H1 (cell line): ENCODE measurements around the gene USP10. TPM values are rescaled to one million over a fixed set of nuclear protein-coding genes. Genes with fewer than 3 reads are reported as not detected.

Experiments
- CTCF ChIA-PET: fragments of 300-600 bp; sonication (Branson Sonifier 250); formaldehyde crosslinking; loops from one replicate; lab custom pipeline; 2021; ENCODE audit not compliant: partially characterized antibody; lab: Charles Lee
- POLR2A ChIA-PET: fragments of 300-600 bp; sonication (Branson Sonifier 250); formaldehyde crosslinking; loops from one replicate; lab custom pipeline; 2021; ENCODE audit warnings: inconsistent platforms; ENCODE audit not compliant: partially characterized antibody; lab: Charles Lee
- DNase-seq, 2 experiments: peaks; one replicate each; pipeline versions ENCODE4 v3.0.0 to v3.0.0-alpha.2; 2010 to 2022; ENCODE audit warnings: low spot score in 2 of 2, low read depth in 1 of 2, mixed read lengths in 1 of 2
- FAIRE-seq: peaks from 2 replicates; lab custom pipeline; 2011; peaks lifted over from hg19 to GRCh38; lab: Jason Lieb, UNC
- H2AFZ ChIP-seq: 2 replicates; pipeline ENCODE4 v1.8.1; 2012; ENCODE audit warnings: low read length, inconsistent platforms
- H2AK5ac ChIP-seq: 2 replicates; pipeline ENCODE4 v1.6.1; 2013; ENCODE audit warnings: low read depth, low read length
- H2BK120ac ChIP-seq: replicated peaks from 2 replicates; pipeline ENCODE3; 2013; ENCODE audit warnings: low read depth, low read length, inconsistent platforms
- H2BK12ac ChIP-seq: 2 replicates; pipeline ENCODE4 v1.6.1; 2013; ENCODE audit warnings: low read depth, low read length
- H2BK15ac ChIP-seq: 2 replicates; pipeline ENCODE4 v1.6.1; 2013; ENCODE audit warnings: low read length
- H2BK20ac ChIP-seq: 2 replicates; pipeline ENCODE4 v1.6.1; 2013; ENCODE audit warnings: low read length
- H2BK5ac ChIP-seq: 2 replicates; pipeline ENCODE4 v1.6.1; 2013; ENCODE audit warnings: low read depth, low read length
- H3K14ac ChIP-seq: 2 replicates; pipeline ENCODE4 v1.6.1; 2013; ENCODE audit warnings: inconsistent platforms; ENCODE audit not compliant: insufficient read length
- H3K18ac ChIP-seq: 2 replicates; pipeline ENCODE4 v1.6.1; 2013; ENCODE audit warnings: low read length; ENCODE audit errors: extremely low read depth
- H3K23ac ChIP-seq: 2 replicates; pipeline ENCODE4 v1.6.1; 2013; ENCODE audit warnings: inconsistent platforms; ENCODE audit not compliant: insufficient read length
- H3K23me2 ChIP-seq: 2 replicates; pipeline ENCODE4 v1.6.1; 2013; ENCODE audit warnings: low read depth, low read length
- H3K27ac ChIP-seq: 2 replicates; pipeline ENCODE4 v1.6.1; 2011; ENCODE audit warnings: low read depth, low read length, inconsistent platforms
- H3K27me3 ChIP-seq, 4 experiments: replicated peaks in 1 of 4; 1 replicate in 1 of 4; 2 replicates in 3 of 4; pipeline versions ENCODE4 v1.6.1 to v1.8.1; 2011 to 2013; ENCODE audit warnings: low read length in 3 of 4, mild to moderate bottlenecking in 3 of 4, inconsistent platforms in 2 of 4, mixed read lengths in 2 of 4, moderate library complexity in 1 of 4; ENCODE audit not compliant: control insufficient read depth in 3 of 4, insufficient read depth in 3 of 4; ENCODE audit errors: extremely low read depth in 1 of 4
- H3K36me3 ChIP-seq, 4 experiments: 2 replicates each; pipeline versions ENCODE4 v1.6.1 to v1.8.1; 2011 to 2013; ENCODE audit warnings: mild to moderate bottlenecking in 4 of 4, low read length in 3 of 4, moderate library complexity in 2 of 4, control low read depth in 1 of 4, inconsistent platforms in 1 of 4; ENCODE audit not compliant: insufficient read depth in 4 of 4, control insufficient read depth in 2 of 4
- H3K4ac ChIP-seq: replicated peaks from 2 replicates; pipeline ENCODE3; 2013; ENCODE audit warnings: low read length, low read depth, mixed read lengths, inconsistent platforms; ENCODE audit not compliant: insufficient read length
- H3K4me1 ChIP-seq, 4 experiments: replicated peaks in 1 of 4; 1 replicate in 1 of 4; 2 replicates in 3 of 4; pipeline versions ENCODE4 v1.6.1 to v1.8.1; 2011 to 2013; ENCODE audit warnings: low read length in 3 of 4, inconsistent platforms in 2 of 4, mixed read lengths in 1 of 4; ENCODE audit not compliant: insufficient read depth in 4 of 4, control insufficient read depth in 3 of 4
- H3K4me2 ChIP-seq, 2 experiments: 2 replicates each; pipeline versions ENCODE4 v1.6.1 to v1.8.1; 2011 to 2013; ENCODE audit warnings: low read depth in 2 of 2, low read length in 2 of 2, control low read depth in 1 of 2, inconsistent platforms in 1 of 2, mild to moderate bottlenecking in 1 of 2; ENCODE audit not compliant: insufficient read depth in 1 of 2
- H3K4me3 ChIP-seq, 4 experiments: fragments of 200-600, 300-600 bp in 1 of 4; sonication (generic), shearing (Covaris generic), sonication (Bioruptor Twin) in 1 of 4; 2 replicates each; pipeline versions ENCODE4 v1.5.1 to v1.8.1; 2011 to 2016; ENCODE audit warnings: low read length in 4 of 4, low read depth in 3 of 4, control low read depth in 2 of 4, inconsistent platforms in 2 of 4, mild to moderate bottlenecking in 2 of 4, mixed read lengths in 1 of 4, moderate library complexity in 1 of 4; ENCODE audit not compliant: insufficient read depth in 2 of 4; ENCODE audit errors: extremely low read depth in 1 of 4
- H3K56ac ChIP-seq: replicated peaks from 2 replicates; pipeline ENCODE3; 2013; ENCODE audit warnings: low read depth, mild to moderate bottlenecking, mixed read lengths, low read length, inconsistent platforms; ENCODE audit not compliant: insufficient read length
- H3K79me1 ChIP-seq: 2 replicates; pipeline ENCODE4 v1.6.1; 2013; ENCODE audit warnings: low read depth, low read length, control low read depth
- H3K79me2 ChIP-seq, 2 experiments: 2 replicates each; pipeline versions ENCODE4 v1.6.1 to v1.8.1; 2012 to 2013; ENCODE audit warnings: low read length in 2 of 2, mild to moderate bottlenecking in 2 of 2, inconsistent platforms in 1 of 2; ENCODE audit not compliant: insufficient read depth in 2 of 2, control insufficient read depth in 1 of 2
- H3K9ac ChIP-seq, 4 experiments: replicated peaks in 1 of 4; 1 replicate in 1 of 4; 2 replicates in 3 of 4; pipeline versions ENCODE4 v1.6.1 to v1.8.1; 2011 to 2013; ENCODE audit warnings: low read depth in 3 of 4, low read length in 3 of 4, control low read depth in 2 of 4, mild to moderate bottlenecking in 2 of 4, moderate library complexity in 2 of 4, inconsistent platforms in 1 of 4; ENCODE audit errors: extremely low read depth in 1 of 4
- H3K9me3 ChIP-seq, 2 experiments: 2 replicates each; pipeline versions ENCODE4 v1.6.1 to v1.8.1; 2012 to 2013; ENCODE audit warnings: mild to moderate bottlenecking in 2 of 2, moderate library complexity in 2 of 2, control low read depth in 1 of 2, inconsistent platforms in 1 of 2, low read depth in 1 of 2, low read length in 1 of 2, mixed read lengths in 1 of 2; ENCODE audit not compliant: insufficient read depth in 2 of 2
- H4K20me1 ChIP-seq, 2 experiments: replicated peaks in 1 of 2; 2 replicates each; pipeline versions ENCODE3 to v1.8.1; 2011 to 2013; ENCODE audit warnings: inconsistent platforms in 2 of 2, low read length in 2 of 2, mild to moderate bottlenecking in 1 of 2; ENCODE audit not compliant: insufficient read depth in 2 of 2, control insufficient read depth in 1 of 2
- H4K5ac ChIP-seq: 2 replicates; pipeline ENCODE4 v1.6.1; 2013; ENCODE audit warnings: low read length, low read depth, mixed read lengths, inconsistent platforms; ENCODE audit not compliant: insufficient read length
- H4K8ac ChIP-seq: 2 replicates; pipeline ENCODE4 v1.8.0; 2013; ENCODE audit warnings: mild to moderate bottlenecking, moderate library complexity, low read length, inconsistent platforms; ENCODE audit not compliant: insufficient read depth; ENCODE audit errors: extremely low read depth
- H4K91ac ChIP-seq: replicated peaks from 2 replicates; pipeline ENCODE3; 2013; ENCODE audit warnings: low read length, mixed read lengths, inconsistent platforms; ENCODE audit not compliant: insufficient read length
- ATF2 ChIP-seq: IDR thresholded peaks from 2 replicates; pipeline ENCODE4 v1.6.1; 2012; ENCODE audit warnings: low read length, inconsistent platforms
- EP300 ChIP-seq, 2 experiments: IDR thresholded peaks; 1 replicate in 1 of 2; 2 replicates in 1 of 2; pipeline ENCODE4 v1.6.1; 2011 to 2012; ENCODE audit warnings: low read depth in 2 of 2, low read length in 2 of 2, mild to moderate bottlenecking in 2 of 2, borderline replicate concordance in 1 of 2, inconsistent platforms in 1 of 2, moderate library complexity in 1 of 2
- RFX5 ChIP-seq: IDR thresholded peaks from 2 replicates; pipeline ENCODE4 v1.6.1; 2011; ENCODE audit warnings: low read depth, low read length, improper control_type of control experiment, borderline replicate concordance
- RNF2 ChIP-seq: fragments of 200-900, 300-1000 bp; sonication (generic); IDR thresholded peaks from 2 replicates; pipeline ENCODE4 v1.7.1; 2016; ENCODE audit warnings: borderline replicate concordance, low read depth, mild to moderate bottlenecking, antibody characterized with exemption, low read length; ENCODE audit not compliant: poor library complexity, severe bottlenecking; ENCODE audit errors: missing control alignments
- SIX5 ChIP-seq: IDR thresholded peaks from 2 replicates; pipeline ENCODE4 v1.6.1; 2011; ENCODE audit warnings: mild to moderate bottlenecking, low read depth, low read length
- SRF ChIP-seq: IDR thresholded peaks from 2 replicates; pipeline ENCODE4 v1.6.1; 2011; ENCODE audit warnings: mild to moderate bottlenecking, low read depth, low read length, moderate library complexity
- TEAD4 ChIP-seq: IDR thresholded peaks from 2 replicates; pipeline ENCODE4 v1.6.1; 2012; ENCODE audit warnings: low read depth, low read length, inconsistent platforms, mixed read lengths
- WGBS, 2 experiments: shearing (Covaris generic) in 1 of 2; methylation state at CpG; one replicate each; pipeline versions ENCODE4 v1.1.6 to v1.1.7; 2013 to 2015; ENCODE audit warnings: low lambda C conversion rate in 2 of 2, mixed read lengths in 2 of 2, inconsistent platforms in 1 of 2, low coverage in 1 of 2, missing lambda C conversion rate in 1 of 2; ENCODE audit not compliant: insufficient replicate concordance in 2 of 2, insufficient coverage in 1 of 2, insufficient read length in 1 of 2; ENCODE audit errors: extremely low coverage in 1 of 2, missing lambda C conversion rate in 1 of 2; 5-methylcytosine and 5-hydroxymethylcytosine counted together
- polyA plus RNA-seq, 7 experiments: library from polyadenylated mRNA; depleted of rRNA in 3 of 7; stranded (reverse) in 5 of 7; unstranded in 2 of 7; fragments of >200 nt in 5 of 7; fragments of 200-250 nt in 2 of 7; gene quantifications; 1 replicate in 5 of 7; 2 replicates in 1 of 7; 4 replicates in 1 of 7; pipeline versions ENCODE4 v1.2.1 to v1.2.3, GENCODE V29; 2011 to 2013; ENCODE audit warnings: missing spikeins in 2 of 7, mixed read lengths in 2 of 7
- total RNA-seq: library from RNA; stranded (reverse); fragmentation: NEBNext Ultra II Directional; extraction: Animal tissue kit (Norgen Biotek cat#: 25700); gene quantifications from 2 replicates; pipeline ENCODE4 v1.2.1, GENCODE V29; 2021

The USP10 gene
- total and polyA plus RNA-seq, 2 of the 8 experiments (the other 6 are each of a cell fraction or from before 2014, with no cell fraction given) = 171 to 195 TPM

DNA sequence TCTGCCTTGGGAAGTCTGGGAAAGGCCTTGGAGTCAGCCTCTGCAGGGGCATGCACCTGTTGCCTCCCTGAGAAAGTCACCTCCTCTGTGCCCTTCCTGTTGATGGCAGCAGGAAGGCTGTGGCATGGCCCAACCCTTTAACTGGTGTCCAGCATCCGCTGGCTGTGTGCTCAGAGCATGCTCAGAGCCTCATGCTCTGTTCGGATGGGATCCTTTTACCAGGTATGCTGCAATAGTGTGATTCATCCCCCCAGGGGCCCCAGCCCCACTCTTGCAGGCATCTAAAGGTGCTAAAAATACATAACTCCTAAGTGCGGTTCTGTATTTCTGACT lies 26.6 kb upstream of the USP10 start:
- ChIA-PET POLR2A (interaction anchor here (1.0 to 1.4 kb wide), 2 partner anchors 11 to 28 kb away, joined by 4 to 5 read pairs; no protein-coding TSS in a partner anchor), CTCF (interaction anchor here (0.6 to 7.8 kb wide), 29 partner anchors 8 to 251 kb away, joined by 3 to 98 read pairs (median 9); partner anchors contain the start of gene MEAK7)
- no peaks in the 10 kb centered on the region for H3K9me3 ChIP-seq
- no peak overlapping the region for H3K14ac ChIP-seq
- H3K4me3 ChIP-seq = no peak overlapping the region
- no peak overlapping the region for H3K23ac ChIP-seq
- 95% methylated on average over 3 of the region's 3 CpGs; no CpG with 5 or more reads in 1 of the 2 experiments for WGBS, 2 experiments
- H3K18ac ChIP-seq = no peak overlapping the region
- no peak overlapping the region for H3K4ac ChIP-seq
- H3K79me2 ChIP-seq = no peaks in the 10 kb centered on the region
- H3K36me3 ChIP-seq = no peaks in the 10 kb centered on the region
- no peaks in the 10 kb centered on the region for H3K27me3 ChIP-seq
- no peak overlapping the region; the same call in 1 of the 2 replicates for H4K8ac ChIP-seq
- H2BK5ac ChIP-seq = no peak overlapping the region
- H4K91ac ChIP-seq = no peak overlapping the region
- H3K27ac ChIP-seq = no peak overlapping the region
- H2BK15ac ChIP-seq = no peak overlapping the region; the same call in 1 of the 2 replicates
- H3K4me2 ChIP-seq = no peak overlapping the region
- no peak overlapping the region for H2BK120ac ChIP-seq
- H3K4me1 ChIP-seq = peaks cover 0 to 9% (median 5%) of the 10 kb centered on the region in 4 experiments; a peak in 5 of 7 replicates
- no peak overlapping the region for H2BK12ac ChIP-seq
- no peak overlapping the region for H2AK5ac ChIP-seq
- no peaks in the 10 kb centered on the region for H3K79me1 ChIP-seq
- H3K23me2 ChIP-seq = no peaks in the 10 kb centered on the region
- DNase-seq (no peak), FAIRE-seq (no peak)
- peaks cover 0 to 3% of the 10 kb centered on the region in 2 experiments for H4K20me1 ChIP-seq
- H4K5ac ChIP-seq = no peak overlapping the region
- no peak overlapping the region for H3K9ac ChIP-seq
- TF ChIP-seq ATF2 = no peak
- no peak for TF ChIP-seq RFX5
- TF ChIP-seq SIX5 = no peak
- TF ChIP-seq EP300 (IDR thresholded peaks at IDR 0.05; ENCODE audit: borderline replicate concordance in 1 of 2, low read depth in 2 of 2, low read length in 2 of 2) = no peak
- TF ChIP-seq TEAD4 = no peak
- TF ChIP-seq SRF = no peak
- TF ChIP-seq RNF2 = no peak
- H3K56ac ChIP-seq = no peak overlapping the region
- no peak overlapping the region for H2AFZ ChIP-seq
- H2BK20ac ChIP-seq = no peak overlapping the region
